Pons (tissue), 1 donor: ENCODE measurements around the gene LBH.

Source experiments
- DNase-seq: peaks from one replicate; pipeline ENCODE4 v3.0.0-alpha.2; 2016; ENCODE audit warnings: low spot score

The LBH gene

DNA sequence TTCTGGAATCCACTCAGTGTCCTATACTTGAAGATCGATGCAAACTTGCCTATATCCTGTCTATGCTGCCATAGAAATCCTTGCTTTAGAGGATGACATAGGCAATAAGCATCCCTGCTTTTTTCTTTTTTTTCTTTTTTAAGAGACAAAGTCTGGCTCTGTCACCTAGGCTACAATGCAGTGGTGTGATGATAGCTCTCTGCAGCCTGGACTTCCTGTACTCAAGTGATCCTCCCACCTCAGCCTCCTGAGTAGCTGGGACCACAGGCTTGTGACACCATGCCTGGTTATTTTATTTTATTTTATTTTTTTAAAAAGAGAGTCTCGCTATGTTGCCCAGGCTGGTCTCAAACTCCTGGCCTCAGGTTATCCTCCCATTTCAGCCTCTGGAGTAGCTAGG, 76.9 kb downstream of the LBH start:
- no peak for DNase-seq
